22Rv1 (cell line): ENCODE results near the gene EXOSC5.

Experiments
- ZFX ChIP-seq: fragments of 450-650 bp; IDR thresholded peaks from 2 replicates; pipeline ENCODE4 v1.6.1; 2017; ENCODE audit warnings: antibody characterized with exemption, borderline replicate concordance
- TF ChIP-seq, protein P1 (sequence below): fragments of 450-650 bp; IDR thresholded peaks from 2 replicates; pipeline ENCODE4 v1.5.1; 2017; ENCODE audit warnings: mild to moderate bottlenecking

DNA sequence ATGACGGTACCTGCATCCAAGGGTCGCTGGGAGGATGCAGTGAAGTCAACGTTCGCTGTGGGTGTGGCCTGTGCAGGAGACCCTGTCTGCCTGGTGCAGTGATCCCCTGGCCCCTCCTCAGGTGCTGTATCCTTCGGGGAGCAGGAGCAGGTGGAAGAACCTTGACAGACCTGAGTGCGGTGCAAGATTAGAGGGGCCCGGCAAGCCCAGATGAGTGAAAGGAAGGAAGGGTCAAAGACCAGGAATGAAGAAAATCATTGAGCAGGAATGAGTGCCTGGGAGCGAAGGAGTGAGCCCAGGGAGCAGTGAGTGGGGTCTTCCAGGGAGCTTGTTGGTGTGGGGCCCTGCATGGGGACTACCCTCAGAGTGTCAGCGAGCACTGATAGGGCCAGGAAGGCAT lies 17.3 kb upstream of the EXOSC5 start:
- TF ChIP-seq, protein P1, sequence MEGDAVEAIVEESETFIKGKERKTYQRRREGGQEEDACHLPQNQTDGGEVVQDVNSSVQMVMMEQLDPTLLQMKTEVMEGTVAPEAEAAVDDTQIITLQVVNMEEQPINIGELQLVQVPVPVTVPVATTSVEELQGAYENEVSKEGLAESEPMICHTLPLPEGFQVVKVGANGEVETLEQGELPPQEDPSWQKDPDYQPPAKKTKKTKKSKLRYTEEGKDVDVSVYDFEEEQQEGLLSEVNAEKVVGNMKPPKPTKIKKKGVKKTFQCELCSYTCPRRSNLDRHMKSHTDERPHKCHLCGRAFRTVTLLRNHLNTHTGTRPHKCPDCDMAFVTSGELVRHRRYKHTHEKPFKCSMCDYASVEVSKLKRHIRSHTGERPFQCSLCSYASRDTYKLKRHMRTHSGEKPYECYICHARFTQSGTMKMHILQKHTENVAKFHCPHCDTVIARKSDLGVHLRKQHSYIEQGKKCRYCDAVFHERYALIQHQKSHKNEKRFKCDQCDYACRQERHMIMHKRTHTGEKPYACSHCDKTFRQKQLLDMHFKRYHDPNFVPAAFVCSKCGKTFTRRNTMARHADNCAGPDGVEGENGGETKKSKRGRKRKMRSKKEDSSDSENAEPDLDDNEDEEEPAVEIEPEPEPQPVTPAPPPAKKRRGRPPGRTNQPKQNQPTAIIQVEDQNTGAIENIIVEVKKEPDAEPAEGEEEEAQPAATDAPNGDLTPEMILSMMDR = no peak
- TF ChIP-seq ZFX = no peak
